K562 (cell line): ENCODE results near the gene B3GALT4. TPM values are rescaled to one million over a fixed set of nuclear protein-coding genes. Genes with fewer than 3 reads are reported as not detected.

Experiments used
- ARID3A ChIP-seq: IDR thresholded peaks from 2 replicates; pipeline ENCODE4 v1.6.1; 2012; ENCODE audit warnings: low read depth, low read length, improper control_type of control experiment, borderline replicate concordance
- ARID3B ChIP-seq: fragments of 250-450 bp; sonication (Bioruptor Pico); IDR thresholded peaks from 2 replicates; pipeline ENCODE4 v1.4.0; 2020; ENCODE audit warnings: borderline replicate concordance
- CBFB ChIP-seq: sonication (generic); formaldehyde crosslinking; IDR thresholded peaks from 2 replicates; pipeline ENCODE4 v1.4.0; 2020; ENCODE audit warnings: mild to moderate bottlenecking, missing genetic modification reagents
- CREM ChIP-seq: IDR thresholded peaks from 2 replicates; pipeline ENCODE4 v1.6.1; 2014; ENCODE audit warnings: antibody characterized with exemption, low read depth
- HMG20B ChIP-seq: fragments of 250-450 bp; sonication (Bioruptor Pico); IDR thresholded peaks from 2 replicates; pipeline ENCODE4 v1.5.0; 2021; ENCODE audit warnings: mild to moderate bottlenecking
- HNRNPH1 ChIP-seq: fragments of 200-400 bp; formaldehyde crosslinking; optimal IDR thresholded peaks from 2 replicates; pipeline ENCODE3; 2017; ENCODE audit warnings: low read depth, mild to moderate bottlenecking, low read length, moderate library complexity
- MAFK ChIP-seq: IDR thresholded peaks from 2 replicates; pipeline ENCODE4 v1.6.1; 2011; ENCODE audit warnings: low read length, improper control_type of control experiment
- MCM3 ChIP-seq: fragments of 450-650 bp; IDR thresholded peaks from 2 replicates; pipeline ENCODE4 v1.6.1; 2016
- NCOR1 ChIP-seq: fragments of 450-650 bp; IDR thresholded peaks from 2 replicates; pipeline ENCODE4 v1.6.1; 2016; ENCODE audit warnings: mild to moderate bottlenecking, moderate library complexity
- NFIX ChIP-seq: fragments of 250-450 bp; sonication (Bioruptor Pico); IDR thresholded peaks from 2 replicates; pipeline ENCODE4 v1.4.0; 2020; ENCODE audit warnings: low read depth, mild to moderate bottlenecking, moderate library complexity
- NUFIP1 ChIP-seq: fragments of 450-650 bp; IDR thresholded peaks from 2 replicates; pipeline ENCODE4 v1.6.1; 2018; ENCODE audit not compliant: partially characterized antibody
- PML ChIP-seq: IDR thresholded peaks from 2 replicates; pipeline ENCODE4 v1.6.1; 2012; ENCODE audit warnings: low read length, inconsistent platforms
- POLR2G ChIP-seq: fragments of 200-400 bp; formaldehyde crosslinking; IDR thresholded peaks from 2 replicates; pipeline ENCODE4 v1.6.1; 2017; ENCODE audit warnings: low read depth, mild to moderate bottlenecking, antibody characterized with exemption, low read length, moderate library complexity
- RBM22 ChIP-seq: fragments of 200-400 bp; formaldehyde crosslinking; IDR thresholded peaks from 2 replicates; pipeline ENCODE4 v1.6.1; 2018; ENCODE audit warnings: low read length, low read depth; ENCODE audit not compliant: poor library complexity, severe bottlenecking
- RBM39 ChIP-seq: fragments of 200-400 bp; formaldehyde crosslinking; optimal IDR thresholded peaks from 2 replicates; pipeline ENCODE3; 2018; ENCODE audit warnings: low read depth, low read length
- RFX7 ChIP-seq: fragments of 250-450 bp; sonication (Bioruptor Pico); IDR thresholded peaks from 2 replicates; pipeline ENCODE4 v1.5.1; 2021; ENCODE audit warnings: mild to moderate bottlenecking
- SIN3A ChIP-seq, 2 experiments: fragments of 150-350 bp in 1 of 2; IDR thresholded peaks; 2 replicates each; pipeline ENCODE4 v1.6.1; 2011 to 2016; ENCODE audit warnings: borderline replicate concordance in 2 of 2, low read depth in 2 of 2, low read length in 2 of 2, mild to moderate bottlenecking in 2 of 2, moderate library complexity in 2 of 2; ENCODE audit not compliant: control insufficient read depth in 1 of 2
- ZNF282 ChIP-seq: sonication (generic); formaldehyde crosslinking; IDR thresholded peaks from 2 replicates; pipeline ENCODE4 v1.8.1; 2023; ENCODE audit warnings: missing genetic modification reagents
- polyA plus RNA-seq, 8 experiments: library from polyadenylated mRNA; depleted of rRNA in 4 of 8; stranded (reverse) in 5 of 8; unstranded in 3 of 8; fragments of >200 nt; fragmentation: Nextera tagmentation in 2 of 8; fragmentation: Illumina TruSeq in 1 of 8; extraction: Ambion mirVana in 2 of 8; extraction: Trizol in 1 of 8; gene quantifications; 2 replicates each; pipeline versions ENCODE4 v1.2.1 to v1.2.3, GENCODE V29; 2011 to 2014; ENCODE audit warnings: inconsistent platforms in 1 of 8, missing spikeins in 1 of 8
- total RNA-seq, 7 experiments: library from RNA; depleted of rRNA in 6 of 7; stranded (reverse); fragments of >200 nt in 6 of 7; fragmentation: Illumina TruSeq in 2 of 7; extraction: Trizol in 2 of 7; gene quantifications; 2 replicates each; pipeline versions ENCODE4 v1.2.1 to v1.2.3, GENCODE V29; 2011 to 2021; ENCODE audit warnings: low replicate concordance in 1 of 7
- TF ChIP-seq, protein P1 (sequence below): fragments of 250-450 bp; sonication (Bioruptor Pico); IDR thresholded peaks from 2 replicates; pipeline ENCODE4 v1.8.0; 2021; ENCODE audit warnings: moderate library complexity, mild to moderate bottlenecking, inconsistent platforms
- TF ChIP-seq, protein P2 (sequence below): fragments of 250-450 bp; sonication (Bioruptor Pico); IDR thresholded peaks from 2 replicates; pipeline ENCODE4 v1.5.0; 2021; ENCODE audit warnings: mild to moderate bottlenecking, borderline replicate concordance
- TF ChIP-seq, protein P3 (sequence below): fragments of 450-650 bp; formaldehyde crosslinking; IDR thresholded peaks from 2 replicates; pipeline ENCODE4 v1.4.0; 2020; ENCODE audit warnings: mild to moderate bottlenecking, mixed read lengths

B3GALT4 gene
- total and polyA plus RNA-seq, 9 of the 15 experiments (the other 6 are each of a cell fraction or from before 2014, with no cell fraction given): 0.11 to 1.3 (median 0.53) TPM; not detected in 1

DNA sequence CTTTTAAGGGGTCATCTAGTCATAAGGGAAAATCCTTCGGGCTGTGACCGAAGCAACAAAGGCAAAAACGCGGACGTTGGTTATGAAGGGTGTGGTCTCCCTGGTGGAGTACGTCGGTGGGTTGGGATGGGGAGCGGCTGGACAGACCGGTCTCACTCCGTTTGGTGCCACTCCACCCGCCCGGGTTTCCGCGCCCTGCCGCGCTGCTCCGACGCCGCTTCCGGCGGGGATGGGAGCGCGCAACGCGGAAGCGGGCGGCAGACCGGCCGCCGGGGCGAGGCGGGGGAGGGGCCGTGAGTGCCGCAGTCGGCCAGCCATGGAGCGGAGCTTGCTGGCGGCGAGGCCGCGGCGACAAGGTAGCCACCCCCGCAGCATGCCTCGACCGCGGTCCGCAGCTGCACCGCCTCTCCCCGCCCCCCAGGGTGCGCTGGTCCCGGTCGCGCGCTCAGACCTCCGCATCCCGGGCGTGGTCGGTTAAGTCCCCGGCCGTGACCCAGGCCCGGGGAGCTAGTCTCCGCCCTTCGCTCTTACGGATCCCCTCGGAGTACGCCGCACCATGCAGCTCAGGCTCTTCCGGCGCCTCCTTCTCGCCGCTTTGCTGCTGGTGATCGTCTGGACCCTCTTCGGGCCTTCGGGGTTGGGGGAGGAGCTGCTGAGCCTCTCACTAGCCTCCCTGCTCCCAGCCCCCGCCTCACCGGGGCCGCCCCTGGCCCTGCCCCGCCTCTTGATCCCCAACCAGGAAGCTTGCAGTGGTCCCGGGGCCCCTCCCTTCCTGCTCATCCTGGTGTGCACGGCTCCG lies at the start of gene B3GALT4 (continued):
- TF ChIP-seq ARID3A: 0 out of 2 replicates have a peak, but pooled peaks have one; percentile 7
- TF ChIP-seq, protein P1, sequence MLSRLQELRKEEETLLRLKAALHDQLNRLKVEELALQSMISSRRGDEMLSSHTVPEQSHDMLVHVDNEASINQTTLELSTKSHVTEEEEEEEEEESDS (CRISPR knock-in tag): no peak
- peak; percentile 96 for TF ChIP-seq RBM22
- TF ChIP-seq POLR2G: peak; percentile 91
- no peak for TF ChIP-seq NUFIP1
- peak; percentile 71 for TF ChIP-seq RFX7
- no peak for TF ChIP-seq MCM3
- TF ChIP-seq MAFK: no peak
- 0 out of 2 replicates have a peak, but pooled peaks have one; percentile 63 for TF ChIP-seq ZNF282
- peak; percentile 75 for TF ChIP-seq RBM39
- TF ChIP-seq NCOR1: peak; percentile 74
- TF ChIP-seq CREM: peak; percentile 82
- TF ChIP-seq HMG20B (CRISPR knock-in tag): no peak
- peak; percentile 58; the same call in 1 of the 2 replicates for TF ChIP-seq CBFB (CRISPR knock-in tag)
- TF ChIP-seq SIN3A (IDR thresholded peaks at IDR 0.05; ENCODE audit: borderline replicate concordance in 2 of 2, control insufficient read depth in 1 of 2, low read depth in 2 of 2, low read length in 2 of 2): peak; percentile 66 to 98; a peak in 3 of 4 replicates
- TF ChIP-seq, protein P2, sequence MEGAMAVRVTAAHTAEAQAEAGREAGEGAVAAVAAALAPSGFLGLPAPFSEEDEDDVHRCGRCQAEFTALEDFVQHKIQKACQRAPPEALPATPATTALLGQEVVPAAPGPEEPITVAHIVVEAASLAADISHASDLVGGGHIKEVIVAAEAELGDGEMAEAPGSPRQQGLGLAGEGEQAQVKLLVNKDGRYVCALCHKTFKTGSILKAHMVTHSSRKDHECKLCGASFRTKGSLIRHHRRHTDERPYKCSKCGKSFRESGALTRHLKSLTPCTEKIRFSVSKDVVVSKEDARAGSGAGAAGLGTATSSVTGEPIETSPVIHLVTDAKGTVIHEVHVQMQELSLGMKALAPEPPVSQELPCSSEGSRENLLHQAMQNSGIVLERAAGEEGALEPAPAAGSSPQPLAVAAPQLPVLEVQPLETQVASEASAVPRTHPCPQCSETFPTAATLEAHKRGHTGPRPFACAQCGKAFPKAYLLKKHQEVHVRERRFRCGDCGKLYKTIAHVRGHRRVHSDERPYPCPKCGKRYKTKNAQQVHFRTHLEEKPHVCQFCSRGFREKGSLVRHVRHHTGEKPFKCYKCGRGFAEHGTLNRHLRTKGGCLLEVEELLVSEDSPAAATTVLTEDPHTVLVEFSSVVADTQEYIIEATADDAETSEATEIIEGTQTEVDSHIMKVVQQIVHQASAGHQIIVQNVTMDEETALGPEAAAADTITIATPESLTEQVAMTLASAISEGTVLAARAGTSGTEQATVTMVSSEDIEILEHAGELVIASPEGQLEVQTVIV (CRISPR knock-in tag): no peak
- TF ChIP-seq HNRNPH1: peak; percentile 56
- TF ChIP-seq PML: peak; percentile 77
- TF ChIP-seq, protein P3, sequence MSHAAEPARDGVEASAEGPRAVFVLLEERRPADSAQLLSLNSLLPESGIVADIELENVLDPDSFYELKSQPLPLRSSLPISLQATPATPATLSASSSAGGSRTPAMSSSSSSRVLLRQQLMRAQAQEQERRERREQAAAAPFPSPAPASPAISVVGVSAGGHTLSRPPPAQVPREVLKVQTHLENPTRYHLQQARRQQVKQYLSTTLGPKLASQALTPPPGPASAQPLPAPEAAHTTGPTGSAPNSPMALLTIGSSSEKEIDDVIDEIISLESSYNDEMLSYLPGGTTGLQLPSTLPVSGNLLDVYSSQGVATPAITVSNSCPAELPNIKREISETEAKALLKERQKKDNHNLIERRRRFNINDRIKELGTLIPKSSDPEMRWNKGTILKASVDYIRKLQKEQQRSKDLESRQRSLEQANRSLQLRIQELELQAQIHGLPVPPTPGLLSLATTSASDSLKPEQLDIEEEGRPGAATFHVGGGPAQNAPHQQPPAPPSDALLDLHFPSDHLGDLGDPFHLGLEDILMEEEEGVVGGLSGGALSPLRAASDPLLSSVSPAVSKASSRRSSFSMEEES (CRISPR knock-in tag): no peak
- no peak for TF ChIP-seq ARID3B (CRISPR knock-in tag)
- TF ChIP-seq NFIX (CRISPR knock-in tag): no peak
